SK-N-SH treated with all-trans-retinoic acid at 6 μM for 48 hours (cell line): ENCODE data around the gene CDK6.

Source experiments
- ARNTL ChIP-seq: fragments of 450-650 bp; formaldehyde crosslinking; IDR thresholded peaks from 2 replicates; pipeline ENCODE4 v1.5.0; 2020; ENCODE audit warnings: low read depth, mild to moderate bottlenecking, moderate library complexity, borderline replicate concordance
- ESRRG ChIP-seq: fragments of 250-450 bp; sonication (Bioruptor Pico); IDR thresholded peaks from 2 replicates; pipeline ENCODE4 v1.6.1; 2021; ENCODE audit warnings: mild to moderate bottlenecking
- TCF4 ChIP-seq: fragments of 250-450 bp; sonication (Bioruptor Pico); IDR thresholded peaks from 2 replicates; pipeline ENCODE4 v1.8.0; 2021; ENCODE audit warnings: mild to moderate bottlenecking, moderate library complexity, borderline replicate concordance
- ZFP3 ChIP-seq: fragments of 250-450 bp; sonication (Bioruptor Pico); IDR thresholded peaks from 2 replicates; pipeline ENCODE4 v1.5.0; 2020; ENCODE audit warnings: mild to moderate bottlenecking, moderate library complexity
- ZNF8 ChIP-seq: fragments of 450-650 bp; formaldehyde crosslinking; IDR thresholded peaks from 2 replicates; pipeline ENCODE4 v1.5.0; 2020; ENCODE audit warnings: mild to moderate bottlenecking, moderate library complexity
- TF ChIP-seq, protein P1 (sequence below): fragments of 250-450 bp; sonication (Bioruptor Pico); IDR thresholded peaks from 2 replicates; pipeline ENCODE4 v1.8.0; 2020; ENCODE audit warnings: mild to moderate bottlenecking, moderate library complexity, borderline replicate concordance

DNA sequence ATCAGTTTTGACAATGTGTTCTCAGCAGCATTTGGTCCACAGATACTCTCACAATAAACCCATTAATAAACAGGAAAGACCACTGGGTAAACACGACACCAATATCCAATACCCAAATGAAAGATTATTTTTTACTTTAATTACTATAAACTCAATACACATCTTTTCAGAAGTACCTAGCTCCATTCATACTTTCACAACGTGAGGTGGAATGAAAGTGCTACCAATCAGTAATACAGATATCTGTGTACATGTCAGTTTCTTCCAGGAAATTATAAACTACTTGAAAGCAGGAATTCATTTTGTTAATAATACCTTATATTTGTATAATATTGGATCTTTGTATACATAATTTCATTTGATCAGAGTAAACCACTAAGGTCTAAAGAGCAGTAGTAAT is 11.9 kb downstream of the CDK6 start:
- TF ChIP-seq TCF4 (CRISPR knock-in tag) (no peak), ARNTL (CRISPR knock-in tag) (no peak), ZNF8 (no peak), ZFP3 (CRISPR knock-in tag) (no peak), ESRRG (CRISPR knock-in tag) (no peak)
- TF ChIP-seq, protein P1, sequence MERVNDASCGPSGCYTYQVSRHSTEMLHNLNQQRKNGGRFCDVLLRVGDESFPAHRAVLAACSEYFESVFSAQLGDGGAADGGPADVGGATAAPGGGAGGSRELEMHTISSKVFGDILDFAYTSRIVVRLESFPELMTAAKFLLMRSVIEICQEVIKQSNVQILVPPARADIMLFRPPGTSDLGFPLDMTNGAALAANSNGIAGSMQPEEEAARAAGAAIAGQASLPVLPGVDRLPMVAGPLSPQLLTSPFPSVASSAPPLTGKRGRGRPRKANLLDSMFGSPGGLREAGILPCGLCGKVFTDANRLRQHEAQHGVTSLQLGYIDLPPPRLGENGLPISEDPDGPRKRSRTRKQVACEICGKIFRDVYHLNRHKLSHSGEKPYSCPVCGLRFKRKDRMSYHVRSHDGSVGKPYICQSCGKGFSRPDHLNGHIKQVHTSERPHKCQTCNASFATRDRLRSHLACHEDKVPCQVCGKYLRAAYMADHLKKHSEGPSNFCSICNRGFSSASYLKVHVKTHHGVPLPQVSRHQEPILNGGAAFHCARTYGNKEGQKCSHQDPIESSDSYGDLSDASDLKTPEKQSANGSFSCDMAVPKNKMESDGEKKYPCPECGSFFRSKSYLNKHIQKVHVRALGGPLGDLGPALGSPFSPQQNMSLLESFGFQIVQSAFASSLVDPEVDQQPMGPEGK (CRISPR knock-in tag) = no peak
